Type B pancreatic cell (in vitro differentiated cells): Measurements from ENCODE around the gene CADPS. TPM values are rescaled to one million over a fixed set of nuclear protein-coding genes. Genes with fewer than 3 reads are reported as not detected.

Source experiments
- DNase-seq: peaks from one replicate; pipeline ENCODE4 v3.0.0; 2021; ENCODE audit warnings: mixed read lengths; ENCODE audit not compliant: unreplicated experiment; ENCODE audit errors: extremely low spot score
- H3K27ac Mint-ChIP-seq: 2 replicates; pipeline ENCODE4 v1.8.0; 2021; ENCODE audit warnings: mild to moderate bottlenecking, mixed read lengths
- H3K27me3 Mint-ChIP-seq: 2 replicates; pipeline ENCODE4 v1.8.0; 2021; ENCODE audit warnings: mixed read lengths
- H3K36me3 Mint-ChIP-seq: 2 replicates; pipeline ENCODE4 v1.8.0; 2021; ENCODE audit warnings: mixed read lengths
- H3K4me1 Mint-ChIP-seq: one replicate; pipeline ENCODE4 v1.8.0; 2021; ENCODE audit warnings: mixed read lengths; ENCODE audit not compliant: unreplicated experiment
- H3K4me3 Mint-ChIP-seq: 2 replicates; pipeline ENCODE4 v1.8.0; 2021; ENCODE audit warnings: mild to moderate bottlenecking, mixed read lengths
- H3K9me3 Mint-ChIP-seq: 2 replicates; pipeline ENCODE4 v1.8.0; 2021; ENCODE audit warnings: mixed read lengths
- CTCF ChIP-seq: fragments of 200-600 bp; sonication (generic); conservative IDR thresholded peaks from 2 replicates; pipeline ENCODE4 v1.5.0; 2021; ENCODE audit warnings: antibody characterized with exemption, mild to moderate bottlenecking
- long read RNA-seq: library from polyadenylated mRNA; unstranded; transcript quantifications from one replicate; pipeline ENCODE4 v2.0.0, GENCODE V29; 2020
- total RNA-seq: library from RNA; stranded (reverse); gene quantifications from 2 replicates; pipeline ENCODE4 v1.2.1, GENCODE V29; 2021; ENCODE audit warnings: low replicate concordance

The CADPS gene
- total RNA-seq, result 21.6 and 26.8 TPM in 2 replicates
- long read RNA-seq, partial matches to known transcripts, result 6 of 12 reads
- long read RNA-seq, other reads (novel, unspliced or antisense), result 6 of 12 reads

GRCh38 chr3:62874711-62875557 lies at the start of gene CADPS:
CADPS (minus strand) TSS chr3:62875416; CDS start chr3:62875029, 387 bp downstream.
- peak within 1 kb of the TSS; percentile 84 for H3K4me3 Mint-ChIP-seq
- peaks cover 12% of the 10 kb centered on the region for H3K4me1 Mint-ChIP-seq
- peaks cover 85% of the 10 kb centered on the region for H3K27me3 Mint-ChIP-seq
- H3K9me3 Mint-ChIP-seq, result peaks cover 6% of the 10 kb centered on the region
- no peaks in the 10 kb centered on the region for H3K36me3 Mint-ChIP-seq
- no peak for DNase-seq
- peak within 1 kb of the TSS; percentile 44 for H3K27ac Mint-ChIP-seq
- no peak for TF ChIP-seq CTCF

- no peak overlapping the region for H3K27ac Mint-ChIP-seq
These were observed 47.9 kb upstream of the CADPS start for GRCh38 chr3:62923066-62923465.

GRCh38 chr3:62922326-62922725 lies 47.1 kb upstream of the CADPS start:
- Mint-ChIP-seq H3K4me1 (no peaks in the 10 kb centered on the region), H3K36me3 (no peaks in the 10 kb centered on the region), H3K27me3 (peaks cover 7% of the 10 kb centered on the region), H3K4me3 (no peak overlapping the region), H3K27ac (no peak overlapping the region), H3K9me3 (no peaks in the 10 kb centered on the region)
- no peak for DNase-seq
- no peak for TF ChIP-seq CTCF

More at GRCh38 chr3:62923066-62923465, 47.9 kb upstream of the CADPS start:
- H3K4me3 Mint-ChIP-seq, result no peak overlapping the region
- no peaks in the 10 kb centered on the region for H3K4me1 Mint-ChIP-seq
- H3K27me3 Mint-ChIP-seq, result peaks cover 11% of the 10 kb centered on the region
- no peak for DNase-seq
- no peaks in the 10 kb centered on the region for H3K36me3 Mint-ChIP-seq
- no peak for TF ChIP-seq CTCF
- no peaks in the 10 kb centered on the region for H3K9me3 Mint-ChIP-seq

- no peak for DNase-seq
These were observed 45.2 kb upstream of the CADPS start for GRCh38 chr3:62920466-62920784.

GRCh38 chr3:62919784-62920465 lies 44.7 kb upstream of the CADPS start:
- H3K27me3 Mint-ChIP-seq, result peaks cover 4% of the 10 kb centered on the region

More at GRCh38 chr3:62920466-62920784, 45.2 kb upstream of the CADPS start:
- Mint-ChIP-seq H3K4me1 (no peaks in the 10 kb centered on the region), H3K27ac (no peak overlapping the region), H3K36me3 (no peaks in the 10 kb centered on the region), H3K27me3 (peaks cover 7% of the 10 kb centered on the region), H3K4me3 (no peak overlapping the region), H3K9me3 (no peaks in the 10 kb centered on the region)
- no peak for TF ChIP-seq CTCF

More at GRCh38 chr3:62919784-62920465, 44.7 kb upstream of the CADPS start:
- DNase-seq, result no peak
- H3K4me1 Mint-ChIP-seq, result no peaks in the 10 kb centered on the region
- H3K4me3 Mint-ChIP-seq, result no peak overlapping the region
- TF ChIP-seq CTCF, result no peak
- no peaks in the 10 kb centered on the region for H3K9me3 Mint-ChIP-seq
- no peaks in the 10 kb centered on the region for H3K36me3 Mint-ChIP-seq
- H3K27ac Mint-ChIP-seq, result no peak overlapping the region
